ENCODE measurements around the gene ANKRD33.
A peak's percentile ranks its signal among the peaks of the same experiment; 100 is the strongest.

ANKRD33 gene

DNA sequence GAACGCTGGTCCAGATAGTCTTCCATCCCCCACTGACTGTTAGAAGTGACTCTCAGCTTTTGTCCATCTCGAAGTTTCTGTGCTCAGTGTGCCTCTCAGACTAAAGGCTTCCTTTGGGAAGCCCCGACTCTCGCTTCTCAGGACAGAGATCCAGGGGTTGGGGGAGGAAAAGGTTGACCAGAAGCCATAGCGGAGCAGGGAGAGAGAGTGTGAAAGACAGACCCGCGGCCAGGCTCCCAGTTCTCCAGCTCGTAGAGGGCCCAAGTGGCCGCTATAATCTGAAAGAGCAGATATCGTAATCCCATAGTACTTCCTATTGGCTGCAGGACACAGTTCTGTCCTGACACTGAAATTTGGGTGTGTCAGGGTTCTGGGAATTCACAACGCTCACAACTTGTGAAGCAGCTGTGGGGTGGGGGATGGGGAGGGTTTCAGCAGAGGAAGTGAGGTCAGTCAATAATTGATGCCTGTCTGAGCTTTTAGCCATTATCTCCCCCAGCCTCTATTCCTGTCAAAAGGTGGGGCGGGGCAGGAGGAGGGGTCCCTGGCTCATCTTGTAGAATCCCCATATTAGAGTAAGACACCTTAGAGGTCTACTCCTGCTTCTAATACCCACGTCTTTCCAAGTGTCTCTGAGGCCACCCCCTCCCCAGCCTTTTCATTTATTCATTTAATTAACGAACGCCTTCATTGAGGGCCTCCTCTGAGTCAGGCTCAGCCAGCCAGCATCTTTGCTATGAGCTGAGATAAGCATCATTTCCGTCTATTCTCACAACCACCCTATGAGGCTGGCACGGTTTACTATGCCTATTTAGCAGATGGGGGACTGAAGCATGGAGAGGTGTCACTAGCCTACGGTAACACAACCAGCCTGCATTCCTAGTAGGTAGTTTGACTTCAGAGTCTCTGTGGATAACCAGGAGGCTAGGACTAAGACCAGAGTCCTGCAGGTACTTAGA lies 17.8 kb downstream of the ANKRD33 start:
- DNase-seq: no peak

DNA sequence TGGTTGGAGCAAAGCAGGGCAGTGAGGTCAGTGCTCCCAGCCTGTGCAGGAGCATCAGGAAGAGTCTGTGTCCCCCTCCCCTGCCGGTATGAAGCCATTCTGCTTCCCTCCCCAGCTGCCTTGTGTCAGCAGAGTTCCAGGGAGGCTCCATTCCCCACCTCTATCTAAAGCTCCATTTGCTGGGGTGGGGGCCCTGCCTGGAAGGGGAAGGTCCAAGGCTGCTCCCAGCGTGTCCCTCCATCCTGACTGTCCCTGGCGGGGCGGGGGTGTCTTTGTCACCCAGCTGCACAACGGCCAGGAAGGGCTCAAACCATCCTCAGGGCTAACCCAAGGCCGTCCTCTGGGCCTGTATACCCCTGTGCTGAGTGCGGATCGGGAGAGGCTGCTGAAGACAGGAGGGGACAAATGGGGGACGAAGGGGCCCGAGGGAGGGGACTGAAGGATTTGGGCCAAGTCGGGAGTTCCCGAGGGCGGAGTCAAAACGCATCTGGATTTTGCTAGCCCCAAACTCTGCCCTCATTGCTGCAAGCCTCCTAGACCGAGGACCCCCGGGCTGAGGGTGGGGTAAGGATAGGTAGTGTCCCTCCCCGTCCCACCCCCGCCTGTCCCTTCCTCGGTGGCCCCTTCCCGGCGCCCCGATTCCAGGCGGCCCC lies 18.7 kb downstream of the ANKRD33 start:
- no peak for DNase-seq

GRCh38 chr12:51907083-51907855 lies 19.4 kb downstream of the ANKRD33 start, which contains the start of gene ACVRL1:
TSS of gene ACVRL1 (plus strand) at chr12:51907504. CDS start at chr12:51912475, 4,971 bp downstream.
- DNase-seq: no peak

GRCh38 chr12:51907856-51908425 lies 20.0 kb downstream of the ANKRD33 start:
- DNase-seq: no peak

DNA sequence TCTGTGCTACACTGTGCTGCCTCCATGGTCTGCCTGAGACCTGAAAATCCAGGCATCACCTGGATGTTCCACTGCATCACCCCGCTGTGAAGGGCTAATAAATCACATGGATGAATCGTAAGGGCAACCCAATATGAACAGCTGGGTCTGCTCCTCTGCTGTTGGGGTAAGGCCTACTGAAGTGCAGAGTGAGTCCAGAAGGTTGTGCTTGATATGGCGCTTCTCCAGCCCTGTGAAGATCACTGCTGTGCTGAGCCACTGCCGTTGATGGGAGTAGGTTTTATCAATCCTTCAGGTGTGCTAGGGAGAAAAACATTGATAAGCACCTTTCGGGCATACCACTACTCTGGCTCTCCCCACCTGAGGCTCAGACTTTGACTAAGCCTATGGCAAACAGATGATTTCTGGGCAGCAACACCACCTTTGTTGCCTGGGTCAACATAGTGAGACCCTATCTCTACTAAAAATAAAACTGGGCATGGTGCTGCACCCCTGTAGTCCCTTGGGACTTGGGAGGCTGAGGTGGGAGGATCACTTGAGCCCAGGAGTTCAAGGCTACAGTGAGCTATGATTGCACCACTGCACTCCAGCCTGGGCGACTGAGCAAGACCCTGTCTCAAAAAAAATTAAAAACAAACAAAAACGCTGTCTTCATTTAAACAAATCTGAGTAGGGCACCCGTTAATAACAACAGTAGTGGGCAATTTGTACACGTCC lies 21.1 kb downstream of the ANKRD33 start:
- no peak for DNase-seq

GRCh38 chr12:51910168-51910567 lies 22.3 kb downstream of the ANKRD33 start:
- no peak for DNase-seq

DNA sequence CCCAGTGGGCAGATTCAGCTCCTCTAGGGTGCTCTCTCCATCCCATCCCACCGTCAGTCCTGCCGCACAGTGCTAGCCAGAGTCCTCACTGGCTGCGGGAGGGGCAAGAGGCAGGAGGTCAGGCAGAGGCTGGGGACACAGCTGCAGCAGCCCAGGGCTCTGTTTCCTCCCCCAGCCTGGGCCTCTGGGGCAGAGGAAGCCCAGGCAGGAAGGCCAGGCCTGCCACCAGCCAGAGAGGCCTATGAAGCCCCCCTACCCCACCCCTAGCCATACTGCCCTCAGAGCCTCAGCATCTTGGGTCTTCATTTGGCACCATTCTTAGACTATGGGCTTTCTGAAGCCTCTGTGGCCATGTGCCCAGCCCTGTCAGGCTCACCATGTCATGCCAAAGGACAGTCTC lies 22.8 kb downstream of the ANKRD33 start:
- DNase-seq: no peak

- no peak for DNase-seq
Observed at GRCh38 chr12:51911307-51911706, 23.4 kb downstream of the ANKRD33 start.

DNA sequence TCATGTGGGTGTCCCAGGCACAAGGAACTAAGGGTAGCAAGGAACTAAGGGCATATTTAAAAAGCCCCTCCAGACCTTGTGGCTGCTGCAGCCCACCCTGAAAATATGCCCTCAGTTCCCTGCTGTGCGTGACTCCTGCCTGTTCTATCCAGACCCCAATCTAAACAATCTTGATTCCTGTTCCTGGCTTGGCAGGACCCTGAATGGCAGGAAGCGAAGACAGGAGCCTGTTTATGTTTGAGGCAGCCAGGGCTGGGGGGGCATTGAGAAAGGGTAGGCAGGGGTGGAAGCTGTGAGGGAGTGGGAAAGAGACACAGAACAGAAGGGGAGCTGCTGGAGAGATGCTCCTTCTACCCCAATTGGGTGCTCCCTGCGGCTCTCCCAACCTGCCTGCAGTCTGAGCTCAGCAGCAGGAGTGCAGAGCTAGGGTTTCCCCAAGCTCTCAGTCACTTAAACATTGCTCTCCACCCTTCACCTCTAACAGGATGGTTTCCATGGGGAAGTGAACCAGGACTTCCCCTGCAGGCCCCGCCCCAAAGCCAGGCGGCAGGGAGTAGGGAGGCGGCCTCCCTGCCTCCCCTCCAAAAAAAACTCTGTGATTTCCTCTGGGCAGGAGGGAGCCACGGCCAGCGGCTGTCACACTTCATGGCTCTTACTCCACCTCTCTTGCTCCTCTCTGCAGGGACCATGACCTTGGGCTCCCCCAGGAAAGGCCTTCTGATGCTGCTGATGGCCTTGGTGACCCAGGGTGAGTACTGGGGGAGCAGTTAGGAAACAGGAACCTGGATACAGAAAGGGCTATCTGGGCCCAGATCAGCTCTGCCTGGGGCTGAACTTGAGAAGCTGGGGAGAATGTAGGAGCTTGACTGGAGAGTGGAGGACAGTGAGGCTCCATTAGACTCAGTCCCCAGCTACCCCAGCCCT lies 24.1 kb downstream of the ANKRD33 start:
- no peak for DNase-seq

DNA sequence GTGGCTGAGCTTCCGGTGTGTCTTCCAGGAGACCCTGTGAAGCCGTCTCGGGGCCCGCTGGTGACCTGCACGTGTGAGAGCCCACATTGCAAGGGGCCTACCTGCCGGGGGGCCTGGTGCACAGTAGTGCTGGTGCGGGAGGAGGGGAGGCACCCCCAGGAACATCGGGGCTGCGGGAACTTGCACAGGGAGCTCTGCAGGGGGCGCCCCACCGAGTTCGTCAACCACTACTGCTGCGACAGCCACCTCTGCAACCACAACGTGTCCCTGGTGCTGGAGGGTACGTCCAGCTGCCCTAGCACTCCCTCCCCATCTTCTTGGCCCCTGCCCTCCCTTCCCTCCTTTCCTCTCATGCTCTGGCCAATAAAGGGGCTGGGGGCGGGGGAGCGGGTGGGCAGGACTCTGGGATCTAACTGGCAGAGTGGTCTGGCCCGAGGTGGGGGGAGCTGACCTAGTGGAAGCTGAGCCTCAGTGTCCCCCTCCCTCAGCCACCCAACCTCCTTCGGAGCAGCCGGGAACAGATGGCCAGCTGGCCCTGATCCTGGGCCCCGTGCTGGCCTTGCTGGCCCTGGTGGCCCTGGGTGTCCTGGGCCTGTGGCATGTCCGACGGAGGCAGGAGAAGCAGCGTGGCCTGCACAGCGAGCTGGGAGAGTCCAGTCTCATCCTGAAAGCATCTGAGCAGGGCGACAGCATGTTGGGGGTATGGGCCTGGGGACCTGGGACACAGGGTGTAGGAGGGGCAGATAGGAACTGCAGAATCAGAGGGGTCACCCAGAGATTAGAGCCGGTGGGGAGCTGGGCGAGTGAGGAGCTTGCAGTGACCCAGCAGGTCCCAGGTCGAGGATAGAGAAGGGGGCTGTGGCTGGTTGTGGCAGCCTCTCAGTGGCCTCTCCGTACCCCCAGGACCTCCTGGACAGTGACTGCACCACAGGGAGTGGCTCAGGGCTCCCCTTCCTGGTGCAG lies 25.4 kb downstream of the ANKRD33 start:
- no peak for DNase-seq

DNA sequence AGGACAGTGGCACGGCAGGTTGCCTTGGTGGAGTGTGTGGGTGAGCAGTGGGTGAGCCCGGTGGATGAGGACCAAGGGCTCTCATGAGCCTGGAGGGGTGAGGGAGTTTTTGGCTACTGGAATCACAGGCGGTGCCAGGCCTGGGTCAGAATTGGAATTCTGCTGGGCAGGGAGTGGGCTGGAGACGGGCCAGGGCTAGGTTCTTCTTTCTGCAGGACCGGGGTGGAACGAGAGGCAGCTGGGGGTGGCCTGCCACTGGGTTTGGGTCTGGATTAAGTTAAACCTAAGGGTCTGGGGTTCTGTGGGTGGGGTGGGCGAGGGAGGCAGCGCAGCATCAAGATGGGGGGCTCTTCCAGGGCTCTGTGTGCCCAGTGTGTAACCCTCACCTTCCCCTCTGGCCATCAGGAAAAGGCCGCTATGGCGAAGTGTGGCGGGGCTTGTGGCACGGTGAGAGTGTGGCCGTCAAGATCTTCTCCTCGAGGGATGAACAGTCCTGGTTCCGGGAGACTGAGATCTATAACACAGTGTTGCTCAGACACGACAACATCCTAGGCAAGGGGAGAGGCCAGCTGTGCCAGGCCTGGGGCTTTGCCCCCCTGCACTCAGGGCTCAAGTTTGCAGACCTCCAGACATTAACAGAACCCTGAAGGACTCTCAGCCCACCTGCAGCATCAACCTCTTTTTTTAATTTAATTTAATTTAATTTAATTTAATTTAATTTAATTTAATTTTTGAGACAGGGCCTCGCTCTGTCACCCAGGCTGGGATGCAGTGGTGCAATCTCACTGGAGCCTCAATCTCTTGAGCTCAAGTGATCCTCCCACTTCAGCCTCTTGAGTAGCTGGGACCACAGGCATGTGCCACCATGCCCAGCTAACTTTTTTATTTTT lies 26.4 kb downstream of the ANKRD33 start:
- DNase-seq: no peak

- DNase-seq: no peak
Observed at GRCh38 chr12:51915003-51915625, 27.2 kb downstream of the ANKRD33 start.

DNA sequence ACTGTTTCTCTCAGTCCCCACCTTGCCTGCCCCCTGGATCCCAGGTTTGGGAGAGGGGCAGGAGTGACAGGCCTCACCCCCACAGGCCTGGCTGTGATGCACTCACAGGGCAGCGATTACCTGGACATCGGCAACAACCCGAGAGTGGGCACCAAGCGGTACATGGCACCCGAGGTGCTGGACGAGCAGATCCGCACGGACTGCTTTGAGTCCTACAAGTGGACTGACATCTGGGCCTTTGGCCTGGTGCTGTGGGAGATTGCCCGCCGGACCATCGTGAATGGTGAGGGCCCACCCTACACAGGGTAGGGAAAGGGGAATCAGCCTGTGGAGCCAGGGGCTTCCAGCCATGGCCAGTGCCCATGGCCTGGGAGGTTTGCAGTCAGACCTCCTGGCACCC lies 28.0 kb downstream of the ANKRD33 start:
- DNase-seq: no peak

GRCh38 chr12:51917041-51917590 lies 29.2 kb downstream of the ANKRD33 start:
- no peak for DNase-seq

DNA sequence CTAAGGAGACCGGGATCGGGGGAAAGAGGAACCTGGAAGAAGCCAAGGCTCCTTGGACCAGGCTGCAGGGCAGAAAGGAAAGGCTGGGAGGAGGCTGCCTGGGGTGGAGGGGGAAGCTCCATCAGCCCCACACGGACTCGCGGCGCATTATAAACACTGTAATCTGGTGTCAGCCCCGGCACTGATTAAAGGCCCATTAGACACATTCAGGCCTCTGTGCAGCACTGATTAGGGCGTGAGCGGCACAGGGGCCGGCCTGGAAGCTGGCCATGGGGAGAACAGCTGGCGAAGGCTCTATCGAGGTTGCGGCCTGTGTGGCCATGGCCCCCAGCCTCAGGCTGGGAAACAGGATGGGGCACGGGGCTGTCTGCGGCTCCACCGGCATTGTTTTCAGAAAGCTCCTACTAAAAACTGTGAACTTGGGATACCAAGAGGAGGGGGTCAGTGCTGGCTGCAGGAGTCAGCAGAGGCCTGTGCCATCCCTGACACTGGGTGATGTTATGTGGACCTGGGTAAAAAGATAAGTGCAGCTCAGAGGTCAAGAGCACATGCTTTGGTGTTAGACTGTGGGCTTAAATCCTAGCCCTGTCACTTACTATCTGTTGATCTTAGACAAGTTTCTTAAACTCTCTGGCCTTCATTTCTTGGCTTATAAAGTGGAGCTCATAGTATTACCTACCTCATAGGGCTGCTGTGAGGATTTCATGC lies 30.0 kb downstream of the ANKRD33 start:
- no peak for DNase-seq

- DNase-seq: no peak
Observed at GRCh38 chr12:51920046-51920445, 32.1 kb downstream of the ANKRD33 start.

GRCh38 chr12:51921017-51921725 lies 33.3 kb downstream of the ANKRD33 start:
- peak; percentile 85 for DNase-seq

Data from NCI-H526 treated with DMSO at 0.1 percent for 48 hours (cell line).